SK-N-SH treated with all-trans-retinoic acid at 6 μM for 48 hours (cell line): Measurements from ENCODE around the gene NRDC.

ENCODE experiments used
- CREB5 ChIP-seq: fragments of 250-450 bp; sonication (Bioruptor Pico); IDR thresholded peaks from 2 replicates; pipeline ENCODE4 v1.5.1; 2020; ENCODE audit warnings: low read depth, mild to moderate bottlenecking, moderate library complexity
- CSRNP3 ChIP-seq: fragments of 250-450 bp; sonication (Bioruptor Pico); IDR thresholded peaks from 2 replicates; pipeline ENCODE4 v1.5.1; 2021; ENCODE audit warnings: mild to moderate bottlenecking, moderate library complexity
- GLIS3 ChIP-seq: fragments of 250-450 bp; sonication (Bioruptor Pico); IDR thresholded peaks from 2 replicates; pipeline ENCODE4 v1.5.0; 2020; ENCODE audit warnings: mild to moderate bottlenecking, moderate library complexity
- TCF4 ChIP-seq: fragments of 250-450 bp; sonication (Bioruptor Pico); IDR thresholded peaks from 2 replicates; pipeline ENCODE4 v1.8.0; 2021; ENCODE audit warnings: mild to moderate bottlenecking, moderate library complexity, borderline replicate concordance
- TOX ChIP-seq: fragments of 250-450 bp; sonication (Bioruptor Pico); IDR thresholded peaks from 2 replicates; pipeline ENCODE4 v1.8.0; 2021; ENCODE audit warnings: mild to moderate bottlenecking, moderate library complexity, borderline replicate concordance
- ZFP3 ChIP-seq: fragments of 250-450 bp; sonication (Bioruptor Pico); IDR thresholded peaks from 2 replicates; pipeline ENCODE4 v1.5.0; 2020; ENCODE audit warnings: mild to moderate bottlenecking, moderate library complexity
- ZFP30 ChIP-seq: fragments of 450-650 bp; formaldehyde crosslinking; IDR thresholded peaks from 2 replicates; pipeline ENCODE4 v1.5.0; 2022; ENCODE audit warnings: mild to moderate bottlenecking, moderate library complexity
- ZNF565 ChIP-seq: fragments of 450-650 bp; formaldehyde crosslinking; conservative IDR thresholded peaks from 2 replicates; pipeline ENCODE4 v1.5.0; 2020; ENCODE audit warnings: low read depth, mild to moderate bottlenecking, moderate library complexity

GRCh38 chr1:51924455-51924854, 45.9 kb upstream of the NRDC start:
- no peak for TF ChIP-seq TCF4 (CRISPR knock-in tag)
- no peak for TF ChIP-seq CSRNP3 (CRISPR knock-in tag)
- TF ChIP-seq ZNF565 = no peak
- TF ChIP-seq ZFP30 = no peak
- no peak for TF ChIP-seq TOX
- TF ChIP-seq ZFP3 = no peak
- no peak for TF ChIP-seq CREB5 (CRISPR knock-in tag)
- TF ChIP-seq GLIS3 = no peak
